Natural killer cell (primary cell): ENCODE measurements around the gene PCAT7. TPM values are rescaled to one million over a fixed set of nuclear protein-coding genes. Genes with fewer than 3 reads are reported as not detected.

Experiments used
- ATAC-seq, 3 donors: fragments of 150-1000 bp in 2 of 3; fragments of 200-7000 bp in 1 of 3; cut with Tn5 transposase; 1 replicate in 1 of 3; 2 replicates in 2 of 3; pipeline ENCODE4 v1.10.0; 2021; ENCODE audit warnings: mild to moderate bottlenecking in 2 of 3, moderate library complexity in 2 of 3
- DNase-seq, 2 donors: peaks; one replicate each; pipeline versions ENCODE4 v3.0.0 to v3.0.0-alpha.2; 2013 to 2021; ENCODE audit warnings: mixed read lengths in 1 of 2
- H3K27ac ChIP-seq: one replicate; pipeline ENCODE4 v1.5.1; 2013; ENCODE audit warnings: mild to moderate bottlenecking, low read length
- H3K27me3 ChIP-seq: one replicate; pipeline ENCODE4 v1.6.1; 2013; ENCODE audit warnings: low read length; ENCODE audit not compliant: control insufficient read depth, insufficient read depth
- H3K36me3 ChIP-seq: one replicate; pipeline ENCODE4 v1.6.1; 2013; ENCODE audit warnings: low read length; ENCODE audit not compliant: control insufficient read depth, insufficient read depth
- H3K4me1 ChIP-seq: one replicate; pipeline ENCODE4 v1.6.1; 2013; ENCODE audit warnings: low read length; ENCODE audit not compliant: control insufficient read depth, insufficient read depth
- H3K4me3 ChIP-seq: one replicate; pipeline ENCODE4 v1.5.1; 2013; ENCODE audit warnings: low read length
- H3K9me3 ChIP-seq: one replicate; pipeline ENCODE4 v1.6.1; 2013; ENCODE audit warnings: low read length; ENCODE audit not compliant: control insufficient read depth, insufficient read depth
- H3K27ac Mint-ChIP-seq, 2 donors: one replicate each; pipeline ENCODE4 v1.8.0; 2022; ENCODE audit warnings: mild to moderate bottlenecking in 2 of 2, mixed read lengths in 2 of 2, moderate library complexity in 1 of 2
- H3K27me3 Mint-ChIP-seq, 2 donors: one replicate each; pipeline ENCODE4 v1.8.0; 2022; ENCODE audit warnings: low read depth in 2 of 2, mixed read lengths in 2 of 2
- H3K36me3 Mint-ChIP-seq: one replicate; pipeline ENCODE4 v1.8.0; 2022; ENCODE audit warnings: mixed read lengths
- H3K4me1 Mint-ChIP-seq, 2 donors: one replicate each; pipeline ENCODE4 v1.8.0; 2022; ENCODE audit warnings: mixed read lengths in 2 of 2
- H3K4me3 Mint-ChIP-seq: one replicate; pipeline ENCODE4 v1.8.0; 2022; ENCODE audit warnings: mild to moderate bottlenecking, moderate library complexity, mixed read lengths
- H3K9me3 Mint-ChIP-seq, 2 donors: one replicate each; pipeline ENCODE4 v1.8.0; 2022; ENCODE audit warnings: mixed read lengths in 2 of 2
- CTCF ChIP-seq: fragments of 200-600 bp; IDR thresholded peaks from one replicate; pipeline ENCODE4 v1.8.0; 2022; ENCODE audit warnings: antibody characterized with exemption
- WGBS: methylation state at CpG from one replicate; pipeline ENCODE4 v1.1.7; 2013; ENCODE audit warnings: missing lambda C conversion rate; ENCODE audit not compliant: insufficient coverage; 5-methylcytosine and 5-hydroxymethylcytosine counted together
- intact Hi-C: fragments of 100-400 bp; cut with micrococcal nuclease; formaldehyde crosslinking; loops from one replicate; pipeline ENCODE4 v1.14.2; 2022
- total RNA-seq, 4 donors: library from RNA; stranded (reverse); fragments of 120-200 nt in 1 of 4; gene quantifications; one replicate each; pipeline versions ENCODE4 v1.2.3 to v1.2.4, GENCODE V29; 2013 to 2022

PCAT7 gene
- total RNA-seq, 3 donors from 2014 or later (not counting 1 experiment from before 2014, with no cell fraction given), result not detected

- peaks cover 0 to 7% of the 10 kb centered on the region in 2 donors for H3K27me3 Mint-ChIP-seq
- H3K4me3 Mint-ChIP-seq, result no peak overlapping the region
- 88% methylated on average over 9 of the region's 10 CpGs for WGBS
- Histone ChIP-seq H3K9me3 (no peaks in the 10 kb centered on the region), H3K36me3 (no peaks in the 10 kb centered on the region), H3K4me3 (no peak overlapping the region), H3K4me1 (no peaks in the 10 kb centered on the region), H3K27me3 (no peaks in the 10 kb centered on the region), H3K27ac (no peak overlapping the region)
- H3K9me3 Mint-ChIP-seq, result no peaks in the 10 kb centered on the region
- peaks cover 6% of the 10 kb centered on the region in 2 donors for H3K4me1 Mint-ChIP-seq
- TF ChIP-seq CTCF, result no peak
- peaks cover 11% of the 10 kb centered on the region for H3K36me3 Mint-ChIP-seq
- intact Hi-C loops, result no loop called here
- no peak for ATAC-seq
- no peak for DNase-seq
- H3K27ac Mint-ChIP-seq, result no peak overlapping the region
Observed at GRCh38 chr9:94600715-94601114, 45.8 kb downstream of the PCAT7 start.

DNA sequence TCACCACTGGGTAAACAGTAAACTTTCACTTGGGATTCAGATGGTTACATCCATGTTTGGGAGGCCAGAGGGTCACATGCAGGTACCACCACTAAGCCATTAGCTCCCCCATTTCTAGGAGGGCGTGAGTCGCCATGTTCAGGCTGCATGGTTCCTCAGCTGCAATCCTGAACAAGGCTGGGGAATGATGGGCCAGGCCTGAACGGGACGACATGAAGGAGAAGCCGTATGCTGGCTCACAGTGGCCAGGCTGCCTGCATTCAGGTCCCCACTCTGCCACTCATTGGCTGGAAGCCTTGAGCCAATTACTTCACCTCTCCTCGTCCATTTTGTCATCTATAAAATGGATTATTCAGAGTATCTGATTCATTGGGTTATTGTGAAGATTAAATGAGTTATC is 47.8 kb downstream of the PCAT7 start:
- no peaks in the 10 kb centered on the region for H3K4me1 ChIP-seq
- no peak overlapping the region for H3K27ac ChIP-seq
- H3K9me3 Mint-ChIP-seq, result no peaks in the 10 kb centered on the region
- no peaks in the 10 kb centered on the region for H3K36me3 ChIP-seq
- H3K9me3 ChIP-seq, result no peaks in the 10 kb centered on the region
- 92% methylated on average over 5 of the region's 6 CpGs for WGBS
- no peak for TF ChIP-seq CTCF
- no peak for ATAC-seq
- intact Hi-C loops, result no loop called here
- H3K4me1 Mint-ChIP-seq, result peaks cover 6% of the 10 kb centered on the region in 2 donors
- peaks cover 12% of the 10 kb centered on the region for H3K36me3 Mint-ChIP-seq
- H3K27me3 Mint-ChIP-seq, result peaks cover 0 to under 1% of the 10 kb centered on the region in 2 donors
- H3K27ac Mint-ChIP-seq, result no peak overlapping the region
- no peak overlapping the region for H3K4me3 Mint-ChIP-seq
- no peak for DNase-seq
- H3K4me3 ChIP-seq, result no peak overlapping the region
- H3K27me3 ChIP-seq, result no peaks in the 10 kb centered on the region

DNA sequence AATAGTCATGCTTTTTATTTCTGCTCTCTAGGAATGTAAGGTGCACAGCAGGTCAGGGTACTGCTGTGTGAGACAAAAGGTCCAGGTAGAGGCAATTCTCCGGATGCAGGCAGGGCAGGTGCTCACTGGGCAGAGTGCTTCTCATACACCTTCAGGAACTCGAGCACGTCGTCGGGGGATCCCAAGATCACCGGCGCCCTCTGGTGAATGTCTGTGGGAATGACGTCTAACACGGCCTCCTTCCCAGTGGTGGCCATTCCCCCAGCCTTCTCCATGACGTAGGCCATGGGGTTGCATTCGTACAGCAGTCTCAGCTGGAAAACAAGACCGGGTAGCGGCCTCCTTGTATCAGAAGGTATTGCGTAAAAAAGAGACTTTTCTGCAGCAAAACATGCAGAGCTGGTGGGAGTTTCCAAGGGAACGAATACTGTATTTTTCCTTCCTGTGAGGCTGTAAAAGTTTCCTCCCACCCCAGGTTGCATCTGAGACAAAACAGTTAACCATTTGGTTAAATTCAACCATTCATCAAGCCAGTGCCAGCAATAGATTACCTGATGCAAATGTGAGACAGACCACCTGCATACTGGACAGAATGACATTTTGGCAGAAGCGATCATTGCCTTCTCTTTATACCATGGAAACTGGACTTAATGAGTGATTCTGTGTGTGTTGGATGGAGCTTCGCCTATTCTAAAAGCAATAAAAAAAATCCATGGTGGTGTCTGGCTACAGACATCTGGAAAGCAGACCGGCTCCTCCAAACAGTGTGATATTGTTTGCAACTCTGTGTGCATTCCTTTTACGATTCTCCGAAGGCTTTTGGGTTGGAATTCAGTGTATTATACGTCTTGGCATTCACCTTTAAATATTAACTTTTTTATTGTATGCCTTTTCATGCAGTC is 48.6 kb downstream of the PCAT7 start:
- peak; percentile 50 for TF ChIP-seq CTCF
- H3K27me3 Mint-ChIP-seq, result no peaks in the 10 kb centered on the region
- Histone ChIP-seq H3K4me3 (no peak overlapping the region), H3K9me3 (no peaks in the 10 kb centered on the region), H3K4me1 (no peaks in the 10 kb centered on the region), H3K27me3 (no peaks in the 10 kb centered on the region), H3K36me3 (no peaks in the 10 kb centered on the region), H3K27ac (no peak overlapping the region)
- peak; percentile 33 to 73 for DNase-seq
- intact Hi-C loops, result no loop called here
- no peaks in the 10 kb centered on the region for H3K9me3 Mint-ChIP-seq
- peaks cover 6% of the 10 kb centered on the region in 2 donors for H3K4me1 Mint-ChIP-seq
- 31% methylated on average over 21 of the region's 21 CpGs for WGBS
- H3K36me3 Mint-ChIP-seq, result peaks cover 12% of the 10 kb centered on the region
- no peak overlapping the region for H3K27ac Mint-ChIP-seq
- peak; percentile 64 to 83 (median 69) for ATAC-seq
- no peak overlapping the region for H3K4me3 Mint-ChIP-seq
